ENCODE results near the gene COX6B2.

COX6B2 gene

DNA sequence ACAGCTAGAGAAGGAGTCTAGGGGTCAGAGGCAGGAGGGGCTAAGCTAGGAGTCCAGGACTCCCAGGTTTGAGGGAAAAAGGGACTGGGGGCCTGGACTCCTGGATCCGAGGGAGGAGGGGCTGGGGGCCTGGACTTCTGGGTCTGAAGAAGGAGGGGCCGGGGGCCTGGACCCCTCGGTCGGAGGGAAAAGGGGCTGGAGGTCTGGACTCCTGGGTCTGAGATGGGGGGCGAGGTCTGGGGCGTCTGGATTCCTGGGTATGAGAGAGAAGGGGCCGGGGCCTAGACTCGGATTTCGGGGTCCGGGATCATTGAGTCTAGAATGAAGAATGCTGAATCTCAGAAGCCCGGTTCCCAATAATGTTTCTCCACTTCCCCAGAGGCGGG lies 52.2 kb downstream of the COX6B2 start:
- Histone ChIP-seq H3K36me3 (ENCODE audit: control insufficient read depth, insufficient read depth, low read length) (no peaks in the 10 kb centered on the region), H3K4me1 (ENCODE audit: control insufficient read depth, insufficient read depth, low read length, poor library complexity, severe bottlenecking) (no peaks in the 10 kb centered on the region), H3K27me3 (replicated peaks; ENCODE audit: control insufficient read depth, insufficient read depth, low read length, poor library complexity, severe bottlenecking) (no peaks in the 10 kb centered on the region), H3K27ac (ENCODE audit: insufficient read depth, low read length, poor library complexity, severe bottlenecking) (peak overlapping the region; percentile 1), H3K9me3 (ENCODE audit: control insufficient read depth, low read length) (no peaks in the 10 kb centered on the region), H3K4me3 (ENCODE audit: insufficient read depth, low read depth, low read length, poor library complexity, severe bottlenecking) (peak overlapping the region; percentile 45)
- DNase-seq: no peak

DNA sequence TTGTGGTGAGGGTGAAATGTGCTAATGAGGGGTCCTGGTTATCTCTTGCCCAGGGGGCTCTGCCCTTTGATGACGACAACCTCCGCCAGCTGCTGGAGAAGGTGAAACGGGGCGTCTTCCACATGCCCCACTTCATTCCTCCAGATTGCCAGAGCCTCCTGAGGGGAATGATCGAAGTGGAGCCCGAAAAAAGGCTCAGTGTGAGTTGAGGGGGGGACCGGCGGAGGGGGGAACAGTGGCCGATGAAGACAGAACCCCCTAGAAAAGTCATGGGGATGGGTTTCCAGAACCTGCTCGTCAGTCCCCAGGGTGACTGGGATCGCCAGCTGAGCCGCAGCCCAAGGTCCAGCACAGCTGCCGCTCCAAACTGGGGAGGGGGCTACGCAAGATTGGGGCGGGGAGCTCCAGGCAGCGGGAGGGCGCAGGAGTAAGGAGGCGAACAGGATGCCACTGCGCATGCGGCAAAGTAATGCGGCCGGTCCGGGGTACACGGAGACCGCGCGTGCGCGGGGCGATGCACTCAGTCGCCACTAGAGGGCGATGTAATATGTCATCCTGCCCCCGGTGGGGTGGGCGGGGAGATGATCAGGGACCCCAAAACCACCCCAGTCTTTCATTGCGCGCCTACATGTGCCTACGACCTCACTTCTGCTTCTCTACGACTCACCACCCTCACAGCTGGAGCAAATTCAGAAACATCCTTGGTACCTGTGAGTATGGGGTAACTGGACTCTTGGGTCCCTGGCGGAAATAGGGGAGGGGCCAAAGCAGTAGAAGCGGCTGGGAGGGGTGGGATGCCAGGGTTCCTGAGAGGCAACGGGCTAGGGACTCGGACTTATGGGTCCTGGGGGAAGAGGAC lies 52.8 kb downstream of the COX6B2 start:
- peak overlapping the region; percentile 1 for H3K27ac ChIP-seq (ENCODE audit: insufficient read depth, low read length, poor library complexity, severe bottlenecking)

DNA sequence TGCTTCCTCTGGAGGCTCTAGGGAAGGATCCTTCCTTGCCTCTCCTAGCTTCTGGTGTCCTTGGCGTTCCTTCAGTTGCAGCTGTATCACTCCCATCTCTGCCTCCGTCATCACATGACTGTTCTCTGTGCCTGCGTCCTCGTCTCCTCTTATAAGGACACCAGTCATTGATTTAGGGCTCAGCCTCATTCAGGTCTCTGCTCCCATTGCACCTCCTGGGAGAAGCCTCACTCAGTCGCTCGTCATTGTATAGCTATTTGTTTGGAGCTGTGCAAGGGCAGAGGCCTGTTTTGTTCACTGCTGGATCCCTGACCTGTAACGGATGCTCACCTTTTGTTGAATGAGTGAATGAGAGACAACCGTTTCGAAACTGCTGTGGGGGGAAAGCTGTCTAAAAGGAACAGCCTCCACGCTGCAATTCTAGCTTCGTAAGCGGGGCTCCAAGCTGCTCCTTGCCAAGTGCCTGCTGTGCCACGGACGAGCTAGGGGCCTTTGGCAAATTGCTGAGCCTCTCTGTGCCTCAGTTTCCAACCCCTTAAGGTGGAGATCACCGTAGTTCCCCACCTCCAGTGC lies 53.5 kb downstream of the COX6B2 start:
- Histone ChIP-seq H3K4me3 (ENCODE audit: insufficient read depth, low read depth, low read length, poor library complexity, severe bottlenecking) (no peak overlapping the region), H3K36me3 (ENCODE audit: control insufficient read depth, insufficient read depth, low read length) (no peaks in the 10 kb centered on the region), H3K9me3 (ENCODE audit: control insufficient read depth, low read length) (no peaks in the 10 kb centered on the region), H3K27me3 (replicated peaks; ENCODE audit: control insufficient read depth, insufficient read depth, low read length, poor library complexity, severe bottlenecking) (no peaks in the 10 kb centered on the region), H3K27ac (ENCODE audit: insufficient read depth, low read length, poor library complexity, severe bottlenecking) (no peak overlapping the region), H3K4me1 (ENCODE audit: control insufficient read depth, insufficient read depth, low read length, poor library complexity, severe bottlenecking) (no peaks in the 10 kb centered on the region)
- no peak for DNase-seq

More for the DNA sequence above, 52.8 kb downstream of the COX6B2 start:
- Histone ChIP-seq H3K9me3 (ENCODE audit: control insufficient read depth, low read length) (no peaks in the 10 kb centered on the region), H3K36me3 (ENCODE audit: control insufficient read depth, insufficient read depth, low read length) (no peaks in the 10 kb centered on the region), H3K27me3 (replicated peaks; ENCODE audit: control insufficient read depth, insufficient read depth, low read length, poor library complexity, severe bottlenecking) (no peaks in the 10 kb centered on the region), H3K4me3 (ENCODE audit: insufficient read depth, low read depth, low read length, poor library complexity, severe bottlenecking) (peak overlapping the region; percentile 45), H3K4me1 (ENCODE audit: control insufficient read depth, insufficient read depth, low read length, poor library complexity, severe bottlenecking) (no peaks in the 10 kb centered on the region)
- peak; percentile 78 to 89 (median 85) for DNase-seq

DNA sequence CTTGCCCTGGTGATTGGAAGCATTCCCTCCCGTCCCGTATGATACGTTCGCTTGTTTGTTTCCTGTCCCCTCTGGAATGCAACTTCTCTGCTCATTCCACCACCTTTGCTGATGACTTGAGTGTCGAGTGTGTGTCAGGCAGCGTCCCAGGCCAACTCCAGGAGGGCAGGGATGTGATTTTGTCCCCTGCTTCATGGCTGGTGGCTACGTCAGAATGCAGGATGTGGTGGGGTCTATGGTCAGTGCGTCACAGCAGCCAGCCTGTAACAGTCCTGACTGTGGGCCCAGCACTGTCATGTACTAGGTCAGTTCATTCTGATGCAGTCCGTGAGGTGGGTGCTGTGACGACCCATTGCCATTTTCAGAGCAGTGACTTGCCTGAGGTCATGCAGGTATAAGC lies 54.5 kb downstream of the COX6B2 start:
- H3K27me3 ChIP-seq (replicated peaks; ENCODE audit: control insufficient read depth, insufficient read depth, low read length, poor library complexity, severe bottlenecking): no peaks in the 10 kb centered on the region
- H3K36me3 ChIP-seq (ENCODE audit: control insufficient read depth, insufficient read depth, low read length): no peaks in the 10 kb centered on the region
- no peaks in the 10 kb centered on the region for H3K4me1 ChIP-seq (ENCODE audit: control insufficient read depth, insufficient read depth, low read length, poor library complexity, severe bottlenecking)

More for the DNA sequence above, 54.5 kb downstream of the COX6B2 start:
- H3K9me3 ChIP-seq (ENCODE audit: control insufficient read depth, low read length): no peaks in the 10 kb centered on the region
- H3K27ac ChIP-seq (ENCODE audit: insufficient read depth, low read length, poor library complexity, severe bottlenecking): no peak overlapping the region
- no peak overlapping the region for H3K4me3 ChIP-seq (ENCODE audit: insufficient read depth, low read depth, low read length, poor library complexity, severe bottlenecking)
- no peak for DNase-seq
